Ascending aorta (tissue), 2 donors: ENCODE results near the gene TTC22. TPM values are rescaled to one million over a fixed set of nuclear protein-coding genes. Genes with fewer than 3 reads are reported as not detected.

Experiments used
- DNase-seq, 2 donors: peaks; one replicate each; pipeline ENCODE4 v3.0.0-alpha.2; 2019; ENCODE audit warnings: low spot score in 2 of 2
- H3K27ac ChIP-seq, 2 donors: fragments of 200-600 bp; sonication (generic); one replicate each; pipeline ENCODE4 v1.5.1; 2016 to 2017; ENCODE audit warnings: mild to moderate bottlenecking in 1 of 2
- H3K27me3 ChIP-seq: fragments of 200-600 bp; sonication (generic); one replicate; pipeline ENCODE4 v1.5.1; 2017
- H3K36me3 ChIP-seq, 2 donors: fragments of 200-600 bp; sonication (generic); one replicate each; pipeline ENCODE4 v1.5.1; 2016
- H3K4me1 ChIP-seq, 2 donors: fragments of 200-600 bp; sonication (generic); one replicate each; pipeline ENCODE4 v1.5.1; 2016 to 2017; ENCODE audit warnings: mild to moderate bottlenecking in 1 of 2
- H3K4me3 ChIP-seq, 2 donors: fragments of 200-600 bp; sonication (generic); one replicate each; pipeline ENCODE4 v1.5.1; 2016 to 2017; ENCODE audit warnings: mild to moderate bottlenecking in 1 of 2
- H3K9me3 ChIP-seq, 2 donors: fragments of 200-600 bp; sonication (generic); one replicate each; pipeline ENCODE4 v1.5.1; 2016
- intact Hi-C: fragments of 100-400 bp; cut with DNase I; formaldehyde crosslinking; loops from one replicate; pipeline ENCODE4 v1.15.1; 2023
- total RNA-seq: library from RNA; depleted of rRNA; stranded (reverse); fragments of >200 nt; gene quantifications from one replicate; pipeline ENCODE4 v1.1.0, GENCODE V29; 2016
- TF ChIP-seq, protein P1 (sequence below), 3 experiments: fragments of 200-600 bp in 2 of 3; fragments of 450-650 bp in 1 of 3; sonication (generic) in 2 of 3; IDR thresholded peaks; one replicate each; pipeline ENCODE4 v1.5.1; 2016 to 2019; ENCODE audit warnings: antibody characterized with exemption in 3 of 3, mild to moderate bottlenecking in 1 of 3, moderate library complexity in 1 of 3

TTC22 gene
- total RNA-seq, 1 donor from 2014 or later, result not detected

DNA sequence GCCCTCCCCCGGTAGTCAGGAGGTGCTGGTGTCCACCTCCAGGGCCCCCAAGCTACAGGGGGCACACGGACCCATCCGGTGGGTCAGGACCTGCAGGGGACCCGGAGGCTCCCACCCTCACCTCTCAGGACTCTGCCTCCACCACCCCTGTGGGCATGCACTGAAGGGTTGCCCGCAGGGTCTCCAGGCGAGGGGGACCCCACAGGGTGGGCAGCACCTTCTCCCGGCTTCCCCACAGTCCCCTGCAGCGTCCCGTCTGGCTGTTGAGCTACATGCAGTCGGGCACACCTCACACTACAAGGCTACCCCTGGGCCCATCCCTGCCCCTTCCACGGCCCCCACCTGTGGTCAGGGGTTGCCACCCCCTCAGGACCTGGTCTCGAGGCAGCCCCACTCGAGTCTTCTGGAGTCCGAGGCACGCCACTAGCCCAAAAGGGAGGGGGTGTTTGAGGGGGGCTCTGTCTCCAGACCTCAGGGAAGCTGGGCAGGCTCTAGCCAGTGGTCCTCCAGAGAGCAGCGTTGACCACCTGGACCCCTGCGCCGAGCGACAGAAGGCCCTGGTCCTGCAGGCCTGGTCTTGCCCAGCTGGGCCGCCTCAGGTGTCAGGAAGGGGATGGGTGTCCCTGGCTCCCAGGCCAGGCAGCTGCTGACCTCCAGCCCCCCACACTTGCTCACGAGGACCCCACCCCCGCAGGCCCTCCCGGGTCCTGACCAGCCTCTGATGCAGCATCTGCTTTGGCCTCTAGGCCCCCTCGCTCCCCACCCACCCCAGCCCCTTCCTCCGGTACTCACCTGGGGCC is 46.4 kb downstream of the TTC22 start:
- Histone ChIP-seq H3K4me3 (no peak overlapping the region), H3K9me3 (no peaks in the 10 kb centered on the region), H3K36me3 (peaks cover 13 to 28% of the 10 kb centered on the region in 2 donors), H3K4me1 (no peaks in the 10 kb centered on the region), H3K27me3 (no peaks in the 10 kb centered on the region), H3K27ac (no peak overlapping the region)
- TF ChIP-seq, protein P1, sequence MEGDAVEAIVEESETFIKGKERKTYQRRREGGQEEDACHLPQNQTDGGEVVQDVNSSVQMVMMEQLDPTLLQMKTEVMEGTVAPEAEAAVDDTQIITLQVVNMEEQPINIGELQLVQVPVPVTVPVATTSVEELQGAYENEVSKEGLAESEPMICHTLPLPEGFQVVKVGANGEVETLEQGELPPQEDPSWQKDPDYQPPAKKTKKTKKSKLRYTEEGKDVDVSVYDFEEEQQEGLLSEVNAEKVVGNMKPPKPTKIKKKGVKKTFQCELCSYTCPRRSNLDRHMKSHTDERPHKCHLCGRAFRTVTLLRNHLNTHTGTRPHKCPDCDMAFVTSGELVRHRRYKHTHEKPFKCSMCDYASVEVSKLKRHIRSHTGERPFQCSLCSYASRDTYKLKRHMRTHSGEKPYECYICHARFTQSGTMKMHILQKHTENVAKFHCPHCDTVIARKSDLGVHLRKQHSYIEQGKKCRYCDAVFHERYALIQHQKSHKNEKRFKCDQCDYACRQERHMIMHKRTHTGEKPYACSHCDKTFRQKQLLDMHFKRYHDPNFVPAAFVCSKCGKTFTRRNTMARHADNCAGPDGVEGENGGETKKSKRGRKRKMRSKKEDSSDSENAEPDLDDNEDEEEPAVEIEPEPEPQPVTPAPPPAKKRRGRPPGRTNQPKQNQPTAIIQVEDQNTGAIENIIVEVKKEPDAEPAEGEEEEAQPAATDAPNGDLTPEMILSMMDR (IDR thresholded peaks at IDR 0.05), result no peak
- intact Hi-C loops, result no loop called here
- DNase-seq, result no peak

DNA sequence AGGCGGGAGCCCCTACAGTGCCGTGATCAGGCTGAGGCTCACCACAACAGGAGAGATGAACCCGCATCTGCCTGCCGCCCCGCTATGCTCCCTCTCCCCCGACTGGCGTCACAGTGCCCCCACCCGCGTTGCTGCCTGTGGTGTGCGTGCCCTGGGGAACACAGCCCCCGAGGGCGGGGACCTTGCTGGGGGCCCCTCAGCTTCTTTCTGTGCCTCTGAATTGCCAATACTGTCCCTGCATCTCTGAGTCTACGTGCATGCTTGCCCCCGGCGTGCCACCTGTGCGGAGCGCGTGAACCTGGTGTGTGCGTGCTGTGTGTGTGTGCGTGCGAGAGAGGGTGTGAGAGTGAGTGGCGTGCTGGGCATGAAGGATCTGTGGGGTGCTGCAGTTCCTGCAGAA is 47.1 kb downstream of the TTC22 start:
- H3K9me3 ChIP-seq, result no peaks in the 10 kb centered on the region
- peaks cover 13 to 28% of the 10 kb centered on the region in 2 donors for H3K36me3 ChIP-seq
- intact Hi-C loops, result no loop called here
- TF ChIP-seq, protein P1 (IDR thresholded peaks at IDR 0.05), result no peak
- H3K27me3 ChIP-seq, result no peaks in the 10 kb centered on the region
- H3K4me1 ChIP-seq, result no peaks in the 10 kb centered on the region
- no peak for DNase-seq
- H3K4me3 ChIP-seq, result no peak overlapping the region
- H3K27ac ChIP-seq, result no peak overlapping the region

DNA sequence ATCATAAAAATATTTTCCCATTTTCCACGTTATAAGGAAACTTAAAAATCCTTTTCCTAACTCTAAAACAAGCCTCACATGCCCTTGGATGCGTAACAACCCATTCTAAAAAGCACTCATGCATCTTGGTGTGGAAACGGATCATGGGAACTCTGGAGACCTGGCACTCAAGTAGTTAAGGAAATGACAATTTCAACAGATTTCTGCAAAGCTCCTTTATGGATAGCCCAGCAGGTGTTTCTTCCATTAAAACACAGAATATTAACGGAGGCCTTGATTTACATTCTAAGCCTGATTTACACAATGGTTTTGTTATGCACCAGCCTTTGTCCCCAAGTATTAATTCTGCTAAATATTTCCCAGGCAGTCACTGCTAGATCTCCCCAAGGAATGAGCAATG is 49.7 kb downstream of the TTC22 start:
- H3K27me3 ChIP-seq, result no peaks in the 10 kb centered on the region
- H3K4me3 ChIP-seq, result no peak overlapping the region

DNA sequence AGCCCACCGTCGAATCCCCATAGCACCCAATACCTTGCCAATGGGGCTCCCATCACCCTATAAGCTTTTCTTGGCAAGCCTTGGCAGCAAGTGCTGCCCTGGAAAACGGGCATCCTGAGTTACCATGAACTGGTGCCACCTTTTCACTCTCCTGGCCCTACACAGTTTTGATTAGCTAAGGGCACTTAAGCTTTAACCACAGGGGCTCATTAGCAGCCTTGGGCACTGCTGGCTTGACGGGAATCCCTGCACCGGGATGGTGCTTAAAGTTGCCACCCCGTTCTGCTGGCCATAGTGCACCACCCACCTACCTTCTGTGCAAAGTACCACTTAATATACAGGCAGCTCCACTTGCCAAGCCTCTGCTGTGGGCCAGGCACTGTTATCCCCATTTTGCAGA is 50.5 kb downstream of the TTC22 start:
- H3K4me3 ChIP-seq, result no peak overlapping the region
- H3K4me1 ChIP-seq, result no peaks in the 10 kb centered on the region
- TF ChIP-seq, protein P1 (IDR thresholded peaks at IDR 0.05), result no peak
- H3K27ac ChIP-seq, result no peak overlapping the region
- no peaks in the 10 kb centered on the region for H3K27me3 ChIP-seq
- no peaks in the 10 kb centered on the region for H3K9me3 ChIP-seq
- no peaks in the 10 kb centered on the region for H3K36me3 ChIP-seq
- intact Hi-C loops, result no loop called here
- DNase-seq, result no peak

More for the DNA sequence above, 49.7 kb downstream of the TTC22 start:
- TF ChIP-seq, protein P1 (IDR thresholded peaks at IDR 0.05), result no peak
- DNase-seq, result no peak
- no peaks in the 10 kb centered on the region for H3K4me1 ChIP-seq
- peaks cover 0 to 6% of the 10 kb centered on the region in 2 donors for H3K36me3 ChIP-seq
- intact Hi-C loops, result no loop called here
- H3K27ac ChIP-seq, result no peak overlapping the region
- no peaks in the 10 kb centered on the region for H3K9me3 ChIP-seq

DNA sequence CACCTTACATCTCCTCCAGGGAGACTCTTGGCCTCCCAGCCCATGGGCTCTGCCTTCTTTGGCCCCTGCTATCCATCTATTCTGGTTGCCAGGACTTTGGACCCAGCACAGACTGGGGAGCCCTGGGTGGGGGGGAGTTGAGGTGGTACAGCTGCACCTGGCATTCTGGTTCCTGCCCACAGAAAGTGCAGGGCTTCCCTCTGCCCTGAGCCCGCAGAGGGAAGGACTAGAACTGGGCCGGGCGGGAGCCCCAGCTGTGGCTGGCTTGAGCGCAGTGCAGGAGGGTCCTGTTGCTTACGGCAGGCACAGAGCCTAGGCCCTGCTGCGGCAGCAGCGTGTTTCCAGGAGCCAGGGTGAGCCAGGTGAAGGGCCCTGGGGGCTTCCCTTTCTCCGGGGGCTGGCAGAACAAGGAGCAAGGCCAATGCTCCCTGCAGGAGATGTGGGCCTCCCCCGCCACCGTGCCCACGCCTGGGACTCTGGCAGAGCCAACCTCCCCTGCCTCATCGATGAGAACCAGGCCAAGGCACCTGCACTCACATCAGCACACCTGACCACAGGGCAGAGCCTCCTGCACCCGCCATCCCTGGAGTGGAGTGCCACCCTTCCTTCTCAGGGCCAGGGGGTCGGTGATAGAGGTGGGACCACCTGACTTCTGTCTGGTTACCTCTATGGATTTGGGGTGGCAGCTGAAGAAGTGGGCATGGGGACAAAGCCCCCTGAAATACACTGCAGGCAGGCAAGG is 52.9 kb downstream of the TTC22 start:
- no peak overlapping the region for H3K4me3 ChIP-seq
- no peaks in the 10 kb centered on the region for H3K27me3 ChIP-seq
- H3K9me3 ChIP-seq, result no peaks in the 10 kb centered on the region
- H3K4me1 ChIP-seq, result no peaks in the 10 kb centered on the region
- peaks cover 3 to 11% of the 10 kb centered on the region in 2 donors for H3K36me3 ChIP-seq
- H3K27ac ChIP-seq, result no peak overlapping the region
- DNase-seq, result peak in 1 of 2 donors; percentile 56
- intact Hi-C loops, result no loop called here
- TF ChIP-seq, protein P1 (IDR thresholded peaks at IDR 0.05), result no peak
